Activated T-helper 17 cell treated with anti-CD3 and anti-CD28 coated beads, Interleukin-2, amount 50 U/mL, for 72 hours (primary cell): Measurements from ENCODE around the gene PRR12. TPM values are rescaled to one million over a fixed set of nuclear protein-coding genes. Genes with fewer than 3 reads are reported as not detected.
A peak's percentile ranks its signal among the peaks of the same experiment; 100 is the strongest.

ENCODE experiments used
- ATAC-seq: fragments of 150-1000 bp; cut with Tn5 transposase; replicated peaks from 2 replicates; pipeline ENCODE4 v1.10.0; 2021; ENCODE audit warnings: mild to moderate bottlenecking, moderate library complexity
- H3K27ac Mint-ChIP-seq: one replicate; pipeline ENCODE4 v1.8.0; 2022; ENCODE audit warnings: mixed read lengths
- H3K27me3 Mint-ChIP-seq: one replicate; pipeline ENCODE4 v1.8.0; 2022; ENCODE audit warnings: mixed read lengths
- H3K36me3 Mint-ChIP-seq: one replicate; pipeline ENCODE4 v1.8.0; 2022; ENCODE audit warnings: low read depth, mild to moderate bottlenecking, mixed read lengths
- H3K4me1 Mint-ChIP-seq: one replicate; pipeline ENCODE4 v1.8.0; 2022; ENCODE audit warnings: mixed read lengths
- H3K4me3 Mint-ChIP-seq: one replicate; pipeline ENCODE4 v1.8.0; 2022; ENCODE audit warnings: mild to moderate bottlenecking, mixed read lengths
- H3K9me3 Mint-ChIP-seq: one replicate; pipeline ENCODE4 v1.8.0; 2022; ENCODE audit warnings: mixed read lengths
- total RNA-seq, 2 donors: library from RNA; stranded (reverse); gene quantifications; one replicate each; pipeline ENCODE4 v1.2.3, GENCODE V29; 2022

Gene PRR12
- total RNA-seq, 2 donors from 2014 or later: 27.2 to 27.8 TPM

DNA sequence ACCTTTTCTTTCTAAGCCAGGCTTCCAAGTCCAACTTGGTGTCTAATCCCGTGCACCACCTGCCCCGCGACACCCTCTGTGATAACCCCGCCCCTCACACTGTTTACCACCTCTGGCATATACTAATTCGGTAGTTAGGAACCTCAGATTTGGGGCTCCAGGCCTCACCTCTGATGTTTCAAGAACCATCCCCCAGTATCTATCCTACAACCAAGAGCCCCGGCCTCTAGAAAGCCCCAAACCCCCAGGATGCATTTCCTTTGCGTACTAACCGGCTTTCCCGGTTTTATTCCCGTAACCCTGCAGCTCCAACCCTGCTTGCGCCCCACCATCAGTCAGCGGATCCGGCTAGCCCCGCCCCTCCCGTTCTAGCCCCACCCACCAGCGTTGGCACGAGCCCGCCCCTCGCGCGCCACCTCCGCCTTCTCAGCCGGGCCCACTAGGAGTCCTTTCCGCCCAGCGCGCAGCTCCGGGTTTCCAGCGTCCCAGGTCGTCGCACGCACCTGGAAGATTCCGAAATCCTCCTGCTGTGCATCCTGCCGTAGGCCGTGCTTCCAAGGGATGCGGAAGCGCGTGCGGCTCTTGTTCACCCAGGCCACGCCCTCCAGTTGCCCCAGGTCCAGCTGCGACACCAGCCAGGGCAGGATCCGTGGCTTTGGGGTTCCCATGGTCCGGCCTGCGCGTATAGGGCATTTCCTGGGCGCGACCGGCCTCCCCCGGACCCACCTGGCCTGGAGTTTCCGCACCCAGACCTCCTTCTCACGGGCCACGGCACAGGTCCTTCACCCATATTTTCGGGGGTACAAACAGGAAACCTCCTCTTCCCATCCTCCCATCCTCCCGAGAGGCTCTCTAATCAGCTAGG is 73.4 kb downstream of the PRR12 start:
- Mint-ChIP-seq H3K4me1 (peaks cover 10% of the 10 kb centered on the region), H3K27ac (peak overlapping the region; percentile 98), H3K9me3 (no peaks in the 10 kb centered on the region), H3K36me3 (peaks cover 73% of the 10 kb centered on the region), H3K27me3 (no peaks in the 10 kb centered on the region), H3K4me3 (peak overlapping the region; percentile 99)
- ATAC-seq: peak; percentile 78

DNA sequence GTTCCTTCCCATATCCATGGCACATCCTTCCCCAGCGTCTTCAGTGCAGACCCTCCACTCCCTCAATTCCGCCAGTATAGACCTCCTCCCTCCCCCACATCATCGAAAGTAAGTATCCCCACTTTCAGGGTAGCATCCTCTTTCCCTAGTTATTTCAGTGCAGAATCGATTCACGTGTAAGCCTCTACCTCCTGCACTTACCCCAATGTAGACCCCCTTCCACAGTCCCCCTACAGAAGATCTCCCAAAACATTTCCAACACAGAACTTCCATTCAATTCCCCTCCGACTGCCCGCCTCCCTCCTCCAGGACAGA is 74.0 kb downstream of the PRR12 start:
- H3K9me3 Mint-ChIP-seq: no peaks in the 10 kb centered on the region
- H3K36me3 Mint-ChIP-seq: peaks cover 71% of the 10 kb centered on the region
- no peak for ATAC-seq
- H3K27me3 Mint-ChIP-seq: no peaks in the 10 kb centered on the region
- peak overlapping the region; percentile 99 for H3K4me3 Mint-ChIP-seq
- peaks cover 10% of the 10 kb centered on the region for H3K4me1 Mint-ChIP-seq
- H3K27ac Mint-ChIP-seq: peak overlapping the region; percentile 98

DNA sequence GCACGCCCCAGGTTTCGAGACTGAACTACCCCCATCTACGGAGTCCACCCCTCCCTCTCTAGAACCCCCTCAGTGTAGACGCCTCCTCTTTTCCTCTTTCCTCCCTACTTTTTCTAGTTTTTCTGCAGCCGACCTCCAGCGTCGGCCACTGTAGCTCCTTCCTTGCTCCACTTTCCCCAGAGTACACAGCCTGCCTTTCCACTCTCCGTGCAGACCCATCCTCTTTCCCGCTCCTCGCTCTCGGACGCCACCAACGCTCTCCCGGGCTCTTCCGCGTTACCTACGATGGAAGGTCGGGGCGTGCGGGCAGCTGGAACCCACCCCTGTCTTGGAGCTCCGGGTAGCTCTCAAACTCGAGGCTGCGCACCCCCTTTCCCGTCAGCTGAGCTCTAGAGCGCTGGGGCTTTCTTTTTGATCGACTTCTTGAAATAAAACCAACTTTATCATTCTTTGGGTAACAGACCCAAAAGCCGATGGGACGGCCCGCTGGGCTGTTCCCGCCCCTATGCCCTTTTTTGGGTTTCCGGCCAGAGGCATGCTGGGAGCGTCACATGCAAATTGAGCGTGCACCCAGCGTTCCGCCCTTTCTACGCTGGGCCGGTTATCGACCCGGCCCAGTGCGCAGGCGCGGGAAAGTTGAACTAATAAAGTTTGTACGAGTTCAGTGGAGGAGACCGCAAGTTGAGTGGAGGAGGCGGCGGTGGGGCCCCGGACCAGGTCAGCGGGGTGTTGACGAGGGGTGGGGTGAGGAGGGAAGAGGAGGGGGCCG is 74.6 kb downstream of the PRR12 start, which contains the start of the genes BCL2L12 and IRF3:
TSS of gene BCL2L12 (plus strand) at position 583 of the 769 bp plus-strand sequence. CDS start 760 bp downstream, outside the sequence.
TSS of gene IRF3 (minus strand) at position 507 of the 769 bp plus-strand sequence. CDS start 1,019 bp downstream, outside the sequence.
- H3K27ac Mint-ChIP-seq: peak within 1 kb of the TSS; percentile 98
- H3K27me3 Mint-ChIP-seq: no peaks in the 10 kb centered on the region
- ATAC-seq: peak; percentile 88
- H3K36me3 Mint-ChIP-seq: peaks cover 66% of the 10 kb centered on the region
- peaks cover 10% of the 10 kb centered on the region for H3K4me1 Mint-ChIP-seq
- H3K9me3 Mint-ChIP-seq: no peaks in the 10 kb centered on the region
- H3K4me3 Mint-ChIP-seq: peak within 1 kb of the TSS; percentile 99

DNA sequence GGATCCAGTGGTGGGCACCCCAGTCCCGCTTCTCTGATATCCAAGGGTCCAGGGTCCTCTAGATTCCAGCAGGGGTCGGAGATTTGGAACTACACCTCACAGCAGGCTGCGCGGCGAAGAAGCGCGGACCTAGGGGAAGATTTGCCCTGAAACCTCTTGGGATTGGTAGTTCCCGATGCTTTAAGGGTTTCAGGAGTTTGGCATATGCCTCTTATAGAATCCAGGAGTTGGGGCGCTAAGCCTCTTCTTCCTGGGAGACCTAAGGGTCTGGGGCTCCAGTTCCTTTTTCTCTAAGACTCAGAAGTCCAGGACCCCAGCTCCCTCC is 75.1 kb downstream of the PRR12 start:
- Mint-ChIP-seq H3K9me3 (no peaks in the 10 kb centered on the region), H3K4me1 (peaks cover 10% of the 10 kb centered on the region), H3K36me3 (peaks cover 62% of the 10 kb centered on the region), H3K27me3 (no peaks in the 10 kb centered on the region), H3K4me3 (peak overlapping the region; percentile 99), H3K27ac (peak overlapping the region; percentile 98)
- ATAC-seq: no peak

DNA sequence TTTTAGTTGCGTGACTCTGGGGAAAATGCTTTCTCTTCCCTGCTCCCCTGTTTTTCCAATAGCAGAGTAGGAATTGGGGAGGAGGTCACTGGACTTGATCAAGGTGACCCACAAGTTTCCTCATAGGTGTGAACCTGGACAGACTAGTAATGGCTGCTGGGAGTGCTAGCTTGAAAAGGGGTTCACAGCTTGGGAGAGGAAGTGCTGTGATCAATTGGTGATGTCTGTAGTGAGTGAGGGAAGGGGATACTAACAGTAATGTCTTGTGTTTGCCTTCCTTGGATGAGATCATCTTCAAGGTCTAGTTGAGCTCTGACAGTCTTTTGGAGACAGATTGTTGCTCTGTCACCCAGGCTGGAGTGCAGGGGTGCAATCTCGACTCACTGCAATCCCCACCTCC is 76.5 kb downstream of the PRR12 start:
- no peaks in the 10 kb centered on the region for H3K27me3 Mint-ChIP-seq
- peak overlapping the region; percentile 99 for H3K4me3 Mint-ChIP-seq
- peak overlapping the region; percentile 98 for H3K27ac Mint-ChIP-seq
- peaks cover 18% of the 10 kb centered on the region for H3K4me1 Mint-ChIP-seq
- no peaks in the 10 kb centered on the region for H3K9me3 Mint-ChIP-seq
- H3K36me3 Mint-ChIP-seq: peaks cover 55% of the 10 kb centered on the region
- no peak for ATAC-seq

DNA sequence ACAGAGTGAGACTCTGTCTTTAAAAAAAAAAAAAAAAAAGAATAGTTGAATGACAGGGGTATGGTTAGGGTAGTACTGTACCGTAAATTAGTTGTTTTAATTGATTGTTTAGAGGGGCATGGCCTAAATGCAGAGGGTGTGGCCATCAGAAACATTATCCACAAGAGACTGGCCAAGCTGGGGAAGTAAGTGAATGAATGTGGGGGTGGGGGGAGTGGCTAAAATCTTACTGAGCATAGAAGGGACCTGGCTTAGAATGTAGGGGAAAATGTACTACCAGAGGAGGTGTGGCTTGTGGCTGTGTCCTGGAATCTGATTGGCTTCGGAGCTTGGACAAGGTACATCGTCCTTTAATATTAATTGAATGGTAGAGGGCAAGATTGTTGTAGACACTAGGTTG is 78.5 kb downstream of the PRR12 start:
- ATAC-seq: no peak
- Mint-ChIP-seq H3K4me3 (no peak overlapping the region), H3K4me1 (peaks cover 19% of the 10 kb centered on the region), H3K9me3 (no peaks in the 10 kb centered on the region), H3K27me3 (no peaks in the 10 kb centered on the region), H3K27ac (no peak overlapping the region), H3K36me3 (peaks cover 36% of the 10 kb centered on the region)

DNA sequence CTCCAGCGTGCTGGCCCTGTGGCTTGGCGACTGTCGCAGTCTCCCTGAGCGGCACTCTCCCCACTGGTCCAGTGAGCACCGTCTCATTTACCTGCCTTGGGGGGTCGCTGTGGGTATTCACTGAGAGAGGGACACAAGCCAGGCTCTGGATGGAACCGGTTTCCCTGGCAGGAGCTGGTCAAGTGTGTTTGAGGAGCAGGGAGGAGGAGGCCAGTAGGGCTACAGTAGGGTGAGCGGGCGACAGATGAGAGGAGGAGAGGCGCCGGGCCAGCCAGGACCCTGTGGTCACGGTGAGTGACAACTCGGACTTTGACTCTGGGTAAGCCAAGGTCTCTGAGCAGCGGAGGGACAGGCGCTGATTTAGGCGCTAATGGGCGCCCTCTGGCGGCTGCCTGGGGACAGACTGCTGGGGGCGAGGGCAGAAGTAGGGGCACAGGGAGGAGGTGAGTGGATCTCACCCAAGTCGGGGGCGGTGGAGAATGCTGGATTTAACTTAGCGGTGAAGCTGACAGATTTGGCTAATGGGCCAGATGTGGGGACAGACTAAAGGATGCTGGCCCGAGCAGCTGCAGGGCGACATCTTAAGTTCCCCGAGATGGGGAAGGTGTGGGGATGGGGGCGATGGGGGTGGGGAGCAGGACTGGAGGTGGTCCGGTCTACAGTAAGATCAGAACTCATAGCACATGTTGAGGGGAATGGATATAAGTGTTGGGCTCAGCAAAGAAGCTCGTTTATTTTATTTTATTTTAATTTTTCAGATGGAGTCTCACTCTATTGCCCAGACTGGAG is 81.3 kb downstream of the PRR12 start:
- no peak for ATAC-seq
- H3K4me3 Mint-ChIP-seq: no peak overlapping the region
- peaks cover 36% of the 10 kb centered on the region for H3K36me3 Mint-ChIP-seq
- no peaks in the 10 kb centered on the region for H3K9me3 Mint-ChIP-seq
- peak overlapping the region; percentile 71 for H3K27ac Mint-ChIP-seq
- H3K27me3 Mint-ChIP-seq: no peaks in the 10 kb centered on the region
- peaks cover 14% of the 10 kb centered on the region for H3K4me1 Mint-ChIP-seq

Other genes with a start within 250 kb of the PRR12 start
- under 1 TPM in 1 of 2 donors, not detected in 1; 0.16 TPM for gene TEAD2, start 228.8 kb upstream of the PRR12 start, total RNA-seq
- not detected for gene DKKL1, start 227.3 kb upstream of the PRR12 start, total RNA-seq
- 1 to 10 TPM in 1 of 2 donors, not detected in 1; 1.1 TPM for gene KASH5, start 202.9 kb upstream of the PRR12 start, total RNA-seq
- not detected for gene PTH2, start 167.7 kb upstream of the PRR12 start, total RNA-seq
- gene GFY, start 165.8 kb upstream of the PRR12 start, total RNA-seq: not detected
- gene SLC17A7, start 149.7 kb upstream of the PRR12 start, total RNA-seq: under 1 TPM in 1 of 2 donors, not detected in 1; 0.40 TPM
- 100 to 1,000 TPM; 183 to 194 TPM for gene PIH1D1, start 139.4 kb upstream of the PRR12 start, total RNA-seq
- gene ALDH16A1, start 138.0 kb upstream of the PRR12 start, total RNA-seq: 10 to 100 TPM; 15.5 to 39.1 TPM
- 10 to 100 TPM; 77.2 to 92.8 TPM for gene FLT3LG, start 117.0 kb upstream of the PRR12 start, total RNA-seq
- 1,000 to 10,000 TPM; 3,905 to 4,763 TPM for gene RPL13A, start 103.6 kb upstream of the PRR12 start, total RNA-seq
- 1,000 to 10,000 TPM; 2,381 to 3,085 TPM for gene RPS11, start 94.7 kb upstream of the PRR12 start, total RNA-seq
- gene FCGRT, start 78.5 kb upstream of the PRR12 start, total RNA-seq: 10 to 100 TPM; 11.1 to 15.8 TPM
- gene RCN3, start 63.2 kb upstream of the PRR12 start, total RNA-seq: 10 to 100 TPM in 1 of 2 donors, 1 to 10 TPM in 1; 1.2 to 11.8 TPM
- gene NOSIP, start 10.6 kb upstream of the PRR12 start, total RNA-seq: 100 to 1,000 TPM; 101 to 103 TPM
- 10 to 100 TPM in 1 of 2 donors, 1 to 10 TPM in 1; 3.8 to 12.3 TPM for gene PRRG2, start 9.9 kb upstream of the PRR12 start, total RNA-seq
- gene RRAS, start 49.0 kb downstream of the PRR12 start, total RNA-seq: 10 to 100 TPM in 1 of 2 donors, 1 to 10 TPM in 1; 7.6 to 14.3 TPM
- 10 to 100 TPM; 53.8 to 60.5 TPM for gene SCAF1, start 51.0 kb downstream of the PRR12 start, total RNA-seq
- 100 to 1,000 TPM; 150 to 218 TPM for gene IRF3, start 74.7 kb downstream of the PRR12 start, total RNA-seq
- gene BCL2L12, start 74.8 kb downstream of the PRR12 start, total RNA-seq: 10 to 100 TPM; 61.1 to 80.5 TPM
- 100 to 1,000 TPM; 183 to 345 TPM for gene PRMT1, start 86.1 kb downstream of the PRR12 start, total RNA-seq
- gene ADM5, start 98.4 kb downstream of the PRR12 start, total RNA-seq: 1 to 10 TPM; 8.5 to 8.6 TPM
- gene CPT1C, start 99.9 kb downstream of the PRR12 start, total RNA-seq: 1 to 10 TPM in 1 of 2 donors, under 1 TPM in 1; 0.93 to 4.3 TPM
- under 1 TPM; 0.32 to 0.45 TPM for gene TSKS, start 172.1 kb downstream of the PRR12 start, total RNA-seq
- 10 to 100 TPM; 77.5 to 87.0 TPM for gene AP2A1, start 175.8 kb downstream of the PRR12 start, total RNA-seq
- 10 to 100 TPM; 15.5 to 19.1 TPM for gene FUZ, start 222.1 kb downstream of the PRR12 start, total RNA-seq
- gene MED25, start 227.1 kb downstream of the PRR12 start, total RNA-seq: 10 to 100 TPM; 55.6 to 56.1 TPM